DMS 273 (cell line): ENCODE data around the gene NINJ2.
"Not testable (repeated sequence)": the region's sequence is repeated elsewhere in the genome, so short reads cannot be mapped to it uniquely, and the experiment has no call there.

Experiments used
- DNase-seq: peaks from one replicate; lab custom pipeline; 2025; ENCODE audit not compliant: unreplicated experiment; lab: John Stamatoyannopoulos, UW

NINJ2 gene

GRCh38 chr12:663293-663871 is at the start of gene NINJ2:
TSS of gene NINJ2 (minus strand) at chr12:663445. CDS start at chr12:663360, 85 bp downstream.
- no peak for DNase-seq

- DNase-seq: no peak
These were observed 49.1 kb upstream of the NINJ2 start for GRCh38 chr12:712172-712863.

- no peak for DNase-seq
These were observed 46.3 kb upstream of the NINJ2 start for GRCh38 chr12:709455-710020.

GRCh38 chr12:708084-708483 is 44.8 kb upstream of the NINJ2 start:
- not testable (repeated sequence) for DNase-seq

GRCh38 chr12:704516-705242 is 41.4 kb upstream of the NINJ2 start:
- DNase-seq: peak; percentile 45

- DNase-seq: no peak
These were observed 38.8 kb upstream of the NINJ2 start for GRCh38 chr12:701896-702539.

- no peak for DNase-seq
These were observed 36.8 kb upstream of the NINJ2 start for GRCh38 chr12:700016-700415.

- not testable (repeated sequence) for DNase-seq
These were observed 35.0 kb upstream of the NINJ2 start for GRCh38 chr12:698222-698621.

GRCh38 chr12:697481-697880 is 34.2 kb upstream of the NINJ2 start:
- no peak for DNase-seq

- no peak for DNase-seq
These were observed 31.7 kb upstream of the NINJ2 start for GRCh38 chr12:694734-695503.

GRCh38 chr12:693934-694533 is 30.8 kb upstream of the NINJ2 start:
- no peak for DNase-seq

GRCh38 chr12:692274-692673 is 29.0 kb upstream of the NINJ2 start:
- no peak for DNase-seq

GRCh38 chr12:690466-690865 is 27.2 kb upstream of the NINJ2 start:
- no peak for DNase-seq

- DNase-seq: peak; percentile 26
These were observed 22.1 kb upstream of the NINJ2 start for GRCh38 chr12:685388-685787.

- no peak for DNase-seq
These were observed 21.2 kb upstream of the NINJ2 start for GRCh38 chr12:684416-684815.

GRCh38 chr12:681568-682256 is 18.5 kb upstream of the NINJ2 start:
- DNase-seq: no peak

- DNase-seq: no peak
These were observed 15.8 kb upstream of the NINJ2 start for GRCh38 chr12:678747-679712.

GRCh38 chr12:675562-675961 is 12.3 kb upstream of the NINJ2 start:
- no peak for DNase-seq
